ENCODE data around the gene MYBPC3.

The MYBPC3 gene

GRCh38 chr11:47329987-47330931, 22.2 kb downstream of the MYBPC3 start:
- DNase-seq (ENCODE audit: extremely low read depth, low read depth): no peak
- no peak for TF ChIP-seq CTCF (IDR thresholded peaks at IDR 0.05; ENCODE audit: low read depth, low read length)

GRCh38 chr11:47329431-47329986, 23.0 kb downstream of the MYBPC3 start:
- DNase-seq (ENCODE audit: extremely low read depth, low read depth): no peak
- no peak for TF ChIP-seq CTCF (IDR thresholded peaks at IDR 0.05; ENCODE audit: low read depth, low read length)

GRCh38 chr11:47328449-47329390, 23.8 kb downstream of the MYBPC3 start:
- DNase-seq (ENCODE audit: extremely low read depth, low read depth): no peak
- no peak for TF ChIP-seq CTCF (IDR thresholded peaks at IDR 0.05; ENCODE audit: low read depth, low read length)

GRCh38 chr11:47327949-47328348, 24.6 kb downstream of the MYBPC3 start:
- no peak for DNase-seq (ENCODE audit: extremely low read depth, low read depth)
- no peak for TF ChIP-seq CTCF (IDR thresholded peaks at IDR 0.05; ENCODE audit: low read depth, low read length)

- DNase-seq (ENCODE audit: extremely low read depth, low read depth): no peak
- no peak for TF ChIP-seq CTCF (IDR thresholded peaks at IDR 0.05; ENCODE audit: low read depth, low read length)
Observed at GRCh38 chr11:47327025-47327424, 25.5 kb downstream of the MYBPC3 start.

GRCh38 chr11:47326198-47326597, 26.3 kb downstream of the MYBPC3 start:
- TF ChIP-seq CTCF (IDR thresholded peaks at IDR 0.05; ENCODE audit: low read depth, low read length): no peak
- no peak for DNase-seq (ENCODE audit: extremely low read depth, low read depth)

All from AG09319 (cell line).